T47D (cell line): ENCODE measurements around the gene CDH12.

Experiments
- DNase-seq, 2 experiments: peaks; one replicate each; pipeline versions ENCODE4 v3.0.0 to v3.0.0-alpha.2; 2011 to 2012; ENCODE audit warnings: low read depth in 1 of 2, low spot score in 1 of 2
- JUND ChIP-seq: IDR thresholded peaks from 2 replicates; pipeline ENCODE4 v1.6.1; 2012; ENCODE audit warnings: low read depth
- in situ Hi-C: cut with HindIII; loops from 2 replicates; pipeline ENCODE4 v1.10.0; 2016; ENCODE audit warnings: low sequenced_read_pairs, low pct_unique_long_range_greater_than_20kb

Gene CDH12

DNA sequence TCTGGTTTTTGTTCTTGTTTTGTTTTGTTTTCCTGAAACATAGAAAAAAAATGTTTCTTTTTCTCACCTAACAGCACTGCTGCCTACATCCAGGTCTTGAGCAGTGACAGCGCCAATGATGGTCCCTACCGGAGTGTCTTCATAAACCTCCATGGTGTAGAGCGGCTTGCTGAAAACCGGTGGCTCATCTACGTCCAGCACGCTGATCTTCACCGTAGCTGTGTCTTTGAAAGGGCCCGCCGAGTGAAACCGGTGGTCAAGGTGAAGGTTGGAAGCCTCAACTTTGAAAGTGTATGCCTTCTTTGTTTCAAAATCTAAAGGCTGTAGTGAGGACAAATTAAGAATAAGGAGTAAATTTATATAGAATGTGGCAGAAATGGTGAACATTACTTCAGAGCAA is 1051.0 kb downstream of the CDH12 start:
- no peak for TF ChIP-seq JUND
- DNase-seq: no peak
- in situ Hi-C loops: no loop called here

GRCh38 chr5:21792748-21793147 is 1060.4 kb downstream of the CDH12 start:
- no peak for TF ChIP-seq JUND
- no peak for DNase-seq
- in situ Hi-C loops: no loop called here

GRCh38 chr5:21791304-21791703 is 1061.8 kb downstream of the CDH12 start:
- in situ Hi-C loops: no loop called here
- no peak for TF ChIP-seq JUND
- no peak for DNase-seq

DNA sequence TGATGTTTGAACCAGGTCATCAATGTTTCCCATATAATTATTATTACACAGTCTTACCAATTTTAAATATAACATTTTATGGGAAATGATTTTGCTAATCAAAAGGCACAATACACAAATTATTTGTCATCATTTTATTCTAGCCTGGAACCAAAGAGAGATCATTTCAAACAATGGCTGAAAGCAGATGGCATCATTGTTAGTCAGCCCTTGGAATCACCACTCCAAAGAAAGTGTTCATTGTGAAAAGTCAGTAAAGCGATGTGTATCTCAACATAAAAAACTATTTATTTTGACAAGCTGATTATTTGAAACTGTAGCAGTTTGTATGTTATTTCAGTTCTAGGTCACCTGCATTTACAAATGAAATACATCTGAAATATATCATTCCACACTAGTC is 1068.7 kb downstream of the CDH12 start:
- in situ Hi-C loops: no loop called here
- DNase-seq: no peak
- TF ChIP-seq JUND: no peak

- no peak for DNase-seq
- TF ChIP-seq JUND: no peak
- in situ Hi-C loops: no loop called here
Observed at GRCh38 chr5:21783074-21783679, 1070.0 kb downstream of the CDH12 start.

DNA sequence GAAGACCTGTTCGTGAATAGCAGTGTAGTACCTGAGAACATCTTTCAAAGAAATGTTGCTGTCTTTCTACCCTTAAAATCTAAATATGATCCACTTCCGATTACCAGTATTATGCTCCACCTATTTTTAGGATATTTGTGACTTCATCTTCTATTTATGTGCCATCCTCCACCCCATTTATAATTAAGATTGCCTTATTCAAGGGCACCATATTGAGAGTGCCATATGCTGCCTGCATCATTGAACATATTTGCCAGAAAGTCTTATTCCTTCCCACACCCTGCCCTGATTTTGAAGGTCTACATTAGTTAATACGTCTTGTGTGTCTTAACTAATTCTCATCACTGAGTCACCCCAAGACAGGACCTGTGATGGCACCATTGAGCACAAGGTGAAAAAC is 1076.7 kb downstream of the CDH12 start:
- DNase-seq: no peak
- in situ Hi-C loops: no loop called here
- no peak for TF ChIP-seq JUND

DNA sequence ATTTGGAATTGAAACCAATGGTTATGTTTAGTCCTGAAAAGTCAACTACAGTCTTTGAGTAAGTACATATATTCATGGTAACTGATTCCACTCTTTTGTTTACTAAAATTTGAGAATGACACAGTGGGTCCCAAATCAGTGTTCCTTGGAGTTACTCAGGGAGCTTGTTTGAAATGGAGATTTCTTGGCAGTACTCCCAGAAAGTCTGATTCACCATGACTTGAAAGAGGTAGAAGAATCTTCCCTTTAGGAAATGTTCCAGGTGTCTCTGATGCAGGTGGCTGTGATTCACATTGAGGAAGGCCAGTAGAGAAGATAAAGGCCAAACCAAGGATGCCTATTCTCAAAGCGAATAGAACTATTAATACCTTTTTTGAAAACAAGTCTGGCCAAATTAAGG is 1078.3 kb downstream of the CDH12 start:
- DNase-seq: no peak
- in situ Hi-C loops: no loop called here
- TF ChIP-seq JUND: no peak

- no peak for DNase-seq
- in situ Hi-C loops: no loop called here
- TF ChIP-seq JUND: no peak
Observed at GRCh38 chr5:21774281-21774680, 1078.9 kb downstream of the CDH12 start.

DNA sequence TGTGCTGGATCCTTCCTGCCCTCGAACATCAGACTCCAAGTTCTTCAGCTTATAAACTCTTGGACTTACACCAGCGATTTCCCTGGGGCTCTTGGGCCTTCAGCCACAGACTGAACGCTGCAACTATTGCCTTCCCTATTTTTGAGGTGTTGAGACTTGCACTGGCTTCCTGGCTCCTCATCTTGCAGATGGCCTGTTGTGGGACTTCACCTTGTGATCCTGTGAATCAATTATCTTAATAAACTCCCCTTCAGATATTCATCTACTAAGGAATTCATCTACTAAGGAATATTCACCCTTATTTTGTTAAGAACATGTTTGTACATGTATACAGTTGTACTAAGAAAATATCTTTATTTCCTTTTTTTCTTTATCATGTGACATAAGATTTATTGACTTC is 1079.7 kb downstream of the CDH12 start:
- no peak for TF ChIP-seq JUND
- in situ Hi-C loops: no loop called here
- DNase-seq: no peak

- in situ Hi-C loops: no loop called here
- DNase-seq: no peak
- TF ChIP-seq JUND: no peak
Observed at GRCh38 chr5:21765406-21765805, 1087.7 kb downstream of the CDH12 start.

DNA sequence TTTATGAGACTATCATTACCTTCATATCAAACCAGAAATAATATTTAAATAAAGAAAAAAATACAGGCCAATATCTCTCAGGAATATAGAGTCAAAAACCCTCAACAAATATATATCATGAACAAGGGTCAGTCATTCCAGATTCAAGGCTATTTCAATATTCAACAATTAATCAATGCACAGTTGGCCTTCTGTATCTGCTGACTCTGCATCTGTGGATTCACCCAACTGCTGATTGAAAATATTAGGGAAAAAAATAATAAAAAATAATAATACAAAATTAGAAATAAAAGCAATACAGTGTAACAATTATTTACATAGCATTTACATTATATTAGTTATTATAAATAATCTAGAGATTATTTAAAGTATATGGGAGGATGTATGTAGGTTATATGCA is 1114.0 kb downstream of the CDH12 start:
- in situ Hi-C loops: no loop called here
- DNase-seq: no peak
- TF ChIP-seq JUND: no peak

DNA sequence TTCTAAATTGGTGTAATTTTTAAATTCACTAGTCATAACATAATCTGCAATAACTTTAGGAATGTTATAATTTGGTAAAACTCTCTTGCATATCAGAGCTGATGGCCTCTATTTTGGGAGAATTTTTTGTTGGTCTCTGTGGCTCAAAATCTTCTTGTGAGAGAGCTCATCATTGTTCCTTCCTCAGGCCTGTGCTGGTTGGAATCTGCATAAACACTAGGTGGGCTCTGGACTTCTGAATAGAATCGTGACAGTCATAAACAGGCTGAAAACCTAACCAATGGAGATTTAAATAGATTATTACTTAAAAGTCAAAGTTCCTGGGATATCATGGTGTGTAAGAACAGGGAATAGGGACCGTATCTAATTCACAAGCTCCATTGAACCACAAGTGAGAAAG is 1129.6 kb downstream of the CDH12 start:
- no peak for DNase-seq
- no peak for TF ChIP-seq JUND
- in situ Hi-C loops: no loop called here

DNA sequence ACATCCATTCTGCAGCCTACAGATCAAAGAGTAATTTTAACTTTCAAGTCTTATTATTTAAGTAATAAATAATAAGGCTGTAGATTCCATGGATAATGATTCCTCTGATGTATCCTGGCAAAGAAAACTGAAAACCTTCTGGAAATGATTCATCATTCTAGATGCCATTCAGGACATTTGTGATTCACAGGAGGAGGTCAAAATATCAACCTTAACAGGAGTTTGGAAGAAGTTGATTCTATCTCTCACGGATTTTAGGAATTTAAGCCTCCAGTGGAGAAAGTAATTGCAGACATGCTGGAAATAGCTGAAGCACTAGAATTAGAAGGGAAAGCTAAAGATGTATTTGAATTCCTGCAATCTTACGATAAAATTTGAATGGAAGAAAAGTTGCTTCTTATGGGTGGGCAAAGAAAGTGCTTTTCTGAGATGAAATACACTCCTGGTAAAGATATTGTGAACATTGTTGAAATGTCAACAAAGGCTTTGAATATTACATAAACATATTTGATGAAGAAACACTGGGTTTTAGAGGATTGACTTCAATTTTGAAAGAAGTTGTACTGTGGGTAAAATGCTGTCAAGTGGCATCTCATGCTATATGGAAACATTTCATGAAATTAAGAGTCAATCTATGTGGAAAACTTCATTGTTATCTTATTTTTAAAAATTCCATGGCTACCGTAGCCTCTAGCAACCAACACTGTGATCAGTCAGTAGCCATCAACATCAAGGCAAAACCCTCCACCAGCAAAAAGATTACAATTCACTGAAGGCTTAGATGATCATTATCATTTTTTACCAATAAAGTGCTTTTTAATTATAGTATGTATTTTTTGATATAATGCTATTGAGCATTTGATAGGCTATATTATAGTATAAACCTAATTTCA is 1141.0 kb downstream of the CDH12 start:
- in situ Hi-C loops: no loop called here
- no peak for TF ChIP-seq JUND
- DNase-seq: peak in 1 of 2 experiments; percentile 3

GRCh38 chr5:21709770-21710169 is 1143.4 kb downstream of the CDH12 start:
- in situ Hi-C loops: no loop called here
- TF ChIP-seq JUND: no peak
- no peak for DNase-seq
